Measurements from ENCODE around the gene VSTM1. TPM values are rescaled to one million over a fixed set of nuclear protein-coding genes. Genes with fewer than 3 reads are reported as not detected.

VSTM1 gene
- total RNA-seq, 4 donors from 2014 or later: not detected

DNA sequence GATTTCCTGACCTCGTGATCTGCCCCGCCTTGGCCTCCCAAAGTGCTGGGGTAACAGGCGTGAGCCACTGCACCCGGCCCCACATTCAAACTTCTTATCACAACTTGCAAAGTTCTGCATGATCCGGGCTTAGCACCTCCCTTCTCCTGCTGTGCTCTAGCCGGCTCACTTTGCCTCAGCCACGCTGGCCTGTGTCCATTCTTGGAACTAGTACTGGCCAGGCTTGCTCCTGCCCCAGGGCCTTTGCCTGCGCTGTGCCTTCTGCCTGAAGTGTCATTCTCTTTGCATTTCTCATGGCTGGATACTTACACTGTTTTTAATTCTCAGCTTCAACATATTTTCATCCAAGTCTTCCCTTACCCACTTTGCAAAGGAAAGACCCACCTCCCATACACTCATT is 42.3 kb downstream of the VSTM1 start:
- H3K27me3 ChIP-seq: peaks cover 73% of the 10 kb centered on the region
- no peak for TF ChIP-seq POLR2AphosphoS5 (IDR thresholded peaks at IDR 0.05)
- no peak overlapping the region for H3K4me3 ChIP-seq
- no peaks in the 10 kb centered on the region for H3K36me3 ChIP-seq
- H3K9me3 ChIP-seq: peaks cover 0 to 5% (median 0%) of the 10 kb centered on the region in 3 donors
- H3K4me1 ChIP-seq: peaks cover 0 to 9% (median 0%) of the 10 kb centered on the region in 3 donors
- H3K27ac ChIP-seq: no peak overlapping the region
- WGBS, 2 donors (ENCODE audit: low coverage in 1 of 2): 75 to 81% methylated on average over 4 to 8 of the region's 8 CpGs
- no peak for ATAC-seq

DNA sequence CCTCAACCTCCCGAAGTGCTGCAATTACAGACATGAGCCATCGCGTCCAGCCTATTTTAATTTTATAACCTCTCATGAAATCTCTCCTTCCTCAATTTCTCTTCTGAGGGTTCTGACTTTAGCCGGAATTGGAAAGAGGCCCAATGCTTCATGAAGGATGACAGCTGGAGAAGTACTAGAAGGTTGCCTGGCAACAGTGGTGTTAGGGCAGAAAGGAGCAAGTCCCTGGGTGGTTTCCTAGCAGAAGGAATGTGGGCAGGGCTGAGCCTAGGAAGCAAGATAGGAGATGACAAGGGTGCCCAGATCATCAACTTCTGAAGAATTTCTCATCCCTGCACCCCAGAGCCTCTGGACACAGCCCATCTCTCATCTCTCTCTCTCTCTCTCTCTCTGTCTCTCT is 46.4 kb downstream of the VSTM1 start:
- H3K27me3 ChIP-seq: peaks cover 73% of the 10 kb centered on the region
- H3K4me3 ChIP-seq: no peak overlapping the region
- H3K27ac ChIP-seq: no peak overlapping the region
- WGBS, 2 donors (ENCODE audit: low coverage in 1 of 2): 40 to 67% methylated on average over 1 to 3 of the region's 4 CpGs
- H3K4me1 ChIP-seq: no peaks in the 10 kb centered on the region
- H3K9me3 ChIP-seq: peaks cover 0 to 5% (median 0%) of the 10 kb centered on the region in 3 donors
- H3K36me3 ChIP-seq: no peaks in the 10 kb centered on the region
- no peak for ATAC-seq
- TF ChIP-seq POLR2A (IDR thresholded peaks at IDR 0.05) (no peak), EP300 (IDR thresholded peaks at IDR 0.05) (no peak), POLR2AphosphoS5 (IDR thresholded peaks at IDR 0.05) (no peak)
- TF ChIP-seq, protein P1, sequence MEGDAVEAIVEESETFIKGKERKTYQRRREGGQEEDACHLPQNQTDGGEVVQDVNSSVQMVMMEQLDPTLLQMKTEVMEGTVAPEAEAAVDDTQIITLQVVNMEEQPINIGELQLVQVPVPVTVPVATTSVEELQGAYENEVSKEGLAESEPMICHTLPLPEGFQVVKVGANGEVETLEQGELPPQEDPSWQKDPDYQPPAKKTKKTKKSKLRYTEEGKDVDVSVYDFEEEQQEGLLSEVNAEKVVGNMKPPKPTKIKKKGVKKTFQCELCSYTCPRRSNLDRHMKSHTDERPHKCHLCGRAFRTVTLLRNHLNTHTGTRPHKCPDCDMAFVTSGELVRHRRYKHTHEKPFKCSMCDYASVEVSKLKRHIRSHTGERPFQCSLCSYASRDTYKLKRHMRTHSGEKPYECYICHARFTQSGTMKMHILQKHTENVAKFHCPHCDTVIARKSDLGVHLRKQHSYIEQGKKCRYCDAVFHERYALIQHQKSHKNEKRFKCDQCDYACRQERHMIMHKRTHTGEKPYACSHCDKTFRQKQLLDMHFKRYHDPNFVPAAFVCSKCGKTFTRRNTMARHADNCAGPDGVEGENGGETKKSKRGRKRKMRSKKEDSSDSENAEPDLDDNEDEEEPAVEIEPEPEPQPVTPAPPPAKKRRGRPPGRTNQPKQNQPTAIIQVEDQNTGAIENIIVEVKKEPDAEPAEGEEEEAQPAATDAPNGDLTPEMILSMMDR (IDR thresholded peaks at IDR 0.05): no peak

DNA sequence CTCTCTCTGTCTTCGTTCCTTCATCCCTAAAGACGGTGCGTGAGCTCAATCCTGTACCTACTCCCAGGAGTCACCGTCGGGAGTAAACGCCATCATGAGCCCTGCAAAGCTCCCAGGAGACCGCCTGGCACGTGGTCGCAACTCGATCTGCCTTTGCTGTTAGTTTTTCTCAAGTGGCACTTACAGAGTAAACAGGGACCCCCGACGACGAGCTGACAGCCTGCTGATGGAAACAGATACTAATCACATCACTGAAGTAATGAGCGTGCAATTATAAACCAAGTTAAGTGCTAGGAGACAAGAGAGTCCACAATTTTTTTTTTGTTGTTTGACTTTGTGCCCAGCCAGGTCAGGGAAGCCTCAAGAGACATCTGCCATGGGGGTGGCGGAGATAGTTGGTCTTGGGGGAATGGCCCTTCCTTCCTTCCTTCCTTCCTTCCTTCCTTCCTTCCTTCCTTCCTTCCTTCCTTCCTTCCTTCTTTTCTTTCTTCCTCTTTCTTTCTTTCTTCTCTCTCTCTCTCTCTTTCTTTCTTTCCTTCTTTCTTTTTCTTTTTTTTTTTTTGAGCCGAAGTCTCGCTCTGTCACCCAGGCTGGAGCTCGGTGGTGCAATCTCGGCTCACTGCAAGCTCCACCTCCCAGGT is 48.7 kb downstream of the VSTM1 start:
- no peak for TF ChIP-seq POLR2A (IDR thresholded peaks at IDR 0.05)
- TF ChIP-seq POLR2AphosphoS5 (IDR thresholded peaks at IDR 0.05): no peak
- Histone ChIP-seq H3K27ac (no peak overlapping the region), H3K36me3 (no peaks in the 10 kb centered on the region), H3K4me1 (no peaks in the 10 kb centered on the region), H3K4me3 (no peak overlapping the region), H3K27me3 (peaks cover 83% of the 10 kb centered on the region), H3K9me3 (peaks cover 0 to 5% (median 0%) of the 10 kb centered on the region in 3 donors)
- WGBS, 2 donors (ENCODE audit: low coverage in 1 of 2): 11 to 12% methylated on average over 5 of the region's 19 CpGs
- ATAC-seq: no peak

DNA sequence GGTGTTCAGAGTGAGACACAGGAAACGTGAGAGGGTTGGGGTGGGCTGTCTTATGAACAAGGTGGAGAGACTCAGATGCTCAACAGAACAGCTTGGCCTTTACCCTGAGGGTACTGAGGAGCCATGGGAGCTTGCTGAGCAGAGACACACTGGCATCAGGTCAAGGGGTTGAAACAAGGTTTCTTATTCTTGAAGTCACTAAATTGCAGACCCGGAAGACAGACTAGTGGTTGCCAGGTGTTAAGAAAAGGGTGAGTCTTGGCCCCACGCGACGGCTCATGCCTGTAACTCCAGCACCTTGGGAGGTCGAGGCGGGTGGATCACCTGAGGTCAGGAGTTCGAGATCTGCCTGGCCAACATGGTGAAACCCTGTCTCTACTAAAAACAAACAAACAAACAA is 49.8 kb downstream of the VSTM1 start:
- no peak overlapping the region for H3K27ac ChIP-seq
- peaks cover 0 to 5% (median 0%) of the 10 kb centered on the region in 3 donors for H3K9me3 ChIP-seq
- no peak for ATAC-seq
- H3K36me3 ChIP-seq: no peaks in the 10 kb centered on the region
- TF ChIP-seq, protein P1 (IDR thresholded peaks at IDR 0.05): no peak
- TF ChIP-seq POLR2A (IDR thresholded peaks at IDR 0.05) (no peak), POLR2AphosphoS5 (IDR thresholded peaks at IDR 0.05) (no peak), EP300 (IDR thresholded peaks at IDR 0.05) (no peak)
- 33 to 73% methylated on average over 1 to 8 of the region's 8 CpGs for WGBS, 2 donors (ENCODE audit: low coverage in 1 of 2)
- H3K4me1 ChIP-seq: no peaks in the 10 kb centered on the region
- H3K4me3 ChIP-seq: no peak overlapping the region
- peaks cover 92% of the 10 kb centered on the region for H3K27me3 ChIP-seq

DNA sequence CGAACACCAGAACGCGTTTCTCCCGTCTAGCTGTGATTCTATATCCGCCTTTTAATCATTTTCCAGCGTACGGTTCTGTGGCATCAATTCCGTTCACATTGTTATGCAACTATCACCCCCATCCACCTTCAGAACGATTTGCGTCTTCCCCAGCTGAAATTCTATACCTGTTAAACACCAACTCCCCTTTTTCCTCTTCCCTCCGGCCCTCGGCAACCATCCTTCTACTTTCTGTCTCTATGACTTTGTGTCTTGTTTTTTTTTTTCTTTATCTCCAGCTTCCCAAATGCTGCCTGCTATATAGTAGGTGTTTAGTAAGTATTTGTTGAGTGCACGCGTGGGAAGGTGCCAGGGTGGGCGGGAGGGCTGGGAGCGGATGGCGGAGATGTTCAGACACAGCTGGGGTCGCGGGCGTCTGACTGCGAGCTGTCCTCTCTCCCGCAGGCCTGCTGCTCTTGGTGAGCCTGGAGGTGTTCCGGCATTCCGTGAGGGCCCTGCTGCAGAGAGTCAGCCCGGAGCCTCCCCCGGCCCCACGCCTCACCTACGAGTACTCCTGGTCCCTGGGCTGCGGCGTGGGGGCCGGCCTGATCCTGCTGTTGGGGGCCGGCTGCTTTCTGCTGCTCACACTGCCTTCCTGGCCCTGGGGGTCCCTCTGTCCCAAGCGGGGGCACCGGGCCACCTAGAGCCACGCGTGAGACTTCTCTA is 52.0 kb downstream of the VSTM1 start:
- 35 to 44% methylated on average over 15 to 20 of the region's 36 CpGs for WGBS, 2 donors (ENCODE audit: low coverage in 1 of 2)
- H3K27ac ChIP-seq: no peak overlapping the region
- H3K27me3 ChIP-seq: peaks cover 95% of the 10 kb centered on the region
- no peaks in the 10 kb centered on the region for H3K36me3 ChIP-seq
- no peak overlapping the region for H3K4me3 ChIP-seq
- H3K9me3 ChIP-seq: no peaks in the 10 kb centered on the region
- H3K4me1 ChIP-seq: no peaks in the 10 kb centered on the region
- TF ChIP-seq POLR2A (IDR thresholded peaks at IDR 0.05) (no peak), EP300 (IDR thresholded peaks at IDR 0.05) (no peak), POLR2AphosphoS5 (IDR thresholded peaks at IDR 0.05) (no peak)
- TF ChIP-seq, protein P1 (IDR thresholded peaks at IDR 0.05): no peak
- no peak for ATAC-seq

DNA sequence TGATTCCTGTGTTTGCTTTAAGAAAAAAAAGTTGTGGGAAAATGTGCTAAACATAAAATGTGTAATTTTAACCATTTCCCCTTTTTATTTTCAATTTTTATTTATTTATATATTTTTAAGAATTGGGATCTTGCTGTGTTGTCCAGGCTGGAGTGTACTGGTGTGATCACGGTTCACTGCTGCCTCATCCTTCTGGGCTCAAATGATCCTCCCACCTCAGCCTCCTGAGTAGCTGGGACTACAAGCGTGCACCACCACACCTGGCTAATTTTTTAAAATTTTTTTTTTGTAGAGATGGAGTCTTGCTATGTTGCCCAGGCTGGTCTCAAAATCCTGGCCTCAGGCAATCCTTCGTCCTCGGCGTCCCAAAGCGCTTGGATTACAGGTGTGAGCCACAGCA is 53.2 kb downstream of the VSTM1 start:
- no peak for TF ChIP-seq POLR2AphosphoS5 (IDR thresholded peaks at IDR 0.05)
- no peak for TF ChIP-seq EP300 (IDR thresholded peaks at IDR 0.05)
- TF ChIP-seq, protein P1 (IDR thresholded peaks at IDR 0.05): no peak
- no peak for TF ChIP-seq POLR2A (IDR thresholded peaks at IDR 0.05)
- 93 to 100% methylated on average over 1 to 6 of the region's 6 CpGs for WGBS, 2 donors (ENCODE audit: low coverage in 1 of 2)
- ATAC-seq: no peak
- no peaks in the 10 kb centered on the region for H3K36me3 ChIP-seq
- H3K4me3 ChIP-seq: no peak overlapping the region
- H3K9me3 ChIP-seq: no peaks in the 10 kb centered on the region
- no peaks in the 10 kb centered on the region for H3K4me1 ChIP-seq
- peaks cover 83% of the 10 kb centered on the region for H3K27me3 ChIP-seq
- H3K27ac ChIP-seq: no peak overlapping the region

Measured in gastroesophageal sphincter (tissue), 4 donors.